ENCODE results near the gene PLAAT3.

The PLAAT3 gene

DNA sequence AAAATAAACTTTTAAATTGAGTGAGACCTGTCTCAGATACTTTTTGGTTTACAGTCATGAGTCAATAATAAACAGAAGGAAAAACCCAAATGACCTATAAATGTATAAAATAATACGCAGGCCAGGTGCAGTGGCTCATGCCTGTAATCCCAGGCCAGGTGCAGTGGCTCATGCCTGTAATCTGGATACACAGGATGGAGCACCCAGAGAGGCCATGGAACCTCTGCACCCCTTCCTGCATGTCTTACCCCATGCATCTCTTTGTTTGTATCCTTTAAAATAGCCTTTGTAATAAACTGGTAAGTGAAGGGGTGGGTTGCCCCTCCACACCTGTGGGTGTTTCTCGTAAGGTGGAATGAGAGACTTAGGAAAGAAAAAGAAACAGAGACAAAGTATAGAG, 86.6 kb downstream of the PLAAT3 start:
- Histone ChIP-seq H3K36me3 (no peaks in the 10 kb centered on the region), H3K27me3 (ENCODE audit: insufficient read depth, low read depth, severe bottlenecking) (no peaks in the 10 kb centered on the region), H3K27ac (no peak overlapping the region), H3K4me3 (ENCODE audit: low read depth, low read length) (no peak overlapping the region), H3K9me3 (ENCODE audit: severe bottlenecking) (no peaks in the 10 kb centered on the region)
- TF ChIP-seq, protein P1, sequence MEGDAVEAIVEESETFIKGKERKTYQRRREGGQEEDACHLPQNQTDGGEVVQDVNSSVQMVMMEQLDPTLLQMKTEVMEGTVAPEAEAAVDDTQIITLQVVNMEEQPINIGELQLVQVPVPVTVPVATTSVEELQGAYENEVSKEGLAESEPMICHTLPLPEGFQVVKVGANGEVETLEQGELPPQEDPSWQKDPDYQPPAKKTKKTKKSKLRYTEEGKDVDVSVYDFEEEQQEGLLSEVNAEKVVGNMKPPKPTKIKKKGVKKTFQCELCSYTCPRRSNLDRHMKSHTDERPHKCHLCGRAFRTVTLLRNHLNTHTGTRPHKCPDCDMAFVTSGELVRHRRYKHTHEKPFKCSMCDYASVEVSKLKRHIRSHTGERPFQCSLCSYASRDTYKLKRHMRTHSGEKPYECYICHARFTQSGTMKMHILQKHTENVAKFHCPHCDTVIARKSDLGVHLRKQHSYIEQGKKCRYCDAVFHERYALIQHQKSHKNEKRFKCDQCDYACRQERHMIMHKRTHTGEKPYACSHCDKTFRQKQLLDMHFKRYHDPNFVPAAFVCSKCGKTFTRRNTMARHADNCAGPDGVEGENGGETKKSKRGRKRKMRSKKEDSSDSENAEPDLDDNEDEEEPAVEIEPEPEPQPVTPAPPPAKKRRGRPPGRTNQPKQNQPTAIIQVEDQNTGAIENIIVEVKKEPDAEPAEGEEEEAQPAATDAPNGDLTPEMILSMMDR (IDR thresholded peaks at IDR 0.05; ENCODE audit: low read depth, low read length), result no peak
- no peak for DNase-seq
